ENCODE data around the gene MED29. TPM values are rescaled to one million over a fixed set of nuclear protein-coding genes. Genes with fewer than 3 reads are reported as not detected.

Gene MED29
- total RNA-seq, 1 donor from 2014 or later: 32.4 TPM

DNA sequence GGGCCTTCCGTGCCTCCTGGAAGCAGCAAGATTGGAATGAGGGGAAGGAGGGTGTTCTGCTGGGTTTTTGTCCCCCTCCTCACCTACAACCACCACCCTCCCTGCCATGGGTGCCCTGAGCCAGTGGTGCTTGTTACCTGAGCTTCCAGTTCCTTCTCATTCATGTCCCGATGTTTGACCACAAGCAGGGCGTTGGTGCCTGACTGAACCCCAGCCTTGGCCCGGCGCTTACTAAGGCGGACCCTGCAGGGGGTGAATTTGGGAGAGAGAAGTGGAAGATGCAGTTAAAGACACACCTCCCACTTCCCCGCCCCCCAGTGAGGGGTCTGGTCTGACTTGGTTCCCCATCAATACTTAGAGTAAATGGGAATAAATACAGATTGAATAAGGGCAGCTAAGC lies 4.6 kb upstream of the MED29 start:
- DNase-seq (ENCODE audit: low spot score): no peak
- TF ChIP-seq, protein P1, sequence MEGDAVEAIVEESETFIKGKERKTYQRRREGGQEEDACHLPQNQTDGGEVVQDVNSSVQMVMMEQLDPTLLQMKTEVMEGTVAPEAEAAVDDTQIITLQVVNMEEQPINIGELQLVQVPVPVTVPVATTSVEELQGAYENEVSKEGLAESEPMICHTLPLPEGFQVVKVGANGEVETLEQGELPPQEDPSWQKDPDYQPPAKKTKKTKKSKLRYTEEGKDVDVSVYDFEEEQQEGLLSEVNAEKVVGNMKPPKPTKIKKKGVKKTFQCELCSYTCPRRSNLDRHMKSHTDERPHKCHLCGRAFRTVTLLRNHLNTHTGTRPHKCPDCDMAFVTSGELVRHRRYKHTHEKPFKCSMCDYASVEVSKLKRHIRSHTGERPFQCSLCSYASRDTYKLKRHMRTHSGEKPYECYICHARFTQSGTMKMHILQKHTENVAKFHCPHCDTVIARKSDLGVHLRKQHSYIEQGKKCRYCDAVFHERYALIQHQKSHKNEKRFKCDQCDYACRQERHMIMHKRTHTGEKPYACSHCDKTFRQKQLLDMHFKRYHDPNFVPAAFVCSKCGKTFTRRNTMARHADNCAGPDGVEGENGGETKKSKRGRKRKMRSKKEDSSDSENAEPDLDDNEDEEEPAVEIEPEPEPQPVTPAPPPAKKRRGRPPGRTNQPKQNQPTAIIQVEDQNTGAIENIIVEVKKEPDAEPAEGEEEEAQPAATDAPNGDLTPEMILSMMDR (IDR thresholded peaks at IDR 0.05; ENCODE audit: unreplicated experiment): no peak
- peaks cover 41% of the 10 kb centered on the region for H3K36me3 Mint-ChIP-seq (ENCODE audit: low read depth, unreplicated experiment)
- H3K9me3 Mint-ChIP-seq (ENCODE audit: unreplicated experiment): no peaks in the 10 kb centered on the region
- peaks cover 13% of the 10 kb centered on the region for H3K4me1 Mint-ChIP-seq (ENCODE audit: unreplicated experiment)
- peaks cover 9% of the 10 kb centered on the region for H3K27me3 Mint-ChIP-seq (ENCODE audit: unreplicated experiment)
- no peak overlapping the region for H3K27ac Mint-ChIP-seq (ENCODE audit: unreplicated experiment)
- H3K4me3 Mint-ChIP-seq (ENCODE audit: unreplicated experiment): no peak overlapping the region

DNA sequence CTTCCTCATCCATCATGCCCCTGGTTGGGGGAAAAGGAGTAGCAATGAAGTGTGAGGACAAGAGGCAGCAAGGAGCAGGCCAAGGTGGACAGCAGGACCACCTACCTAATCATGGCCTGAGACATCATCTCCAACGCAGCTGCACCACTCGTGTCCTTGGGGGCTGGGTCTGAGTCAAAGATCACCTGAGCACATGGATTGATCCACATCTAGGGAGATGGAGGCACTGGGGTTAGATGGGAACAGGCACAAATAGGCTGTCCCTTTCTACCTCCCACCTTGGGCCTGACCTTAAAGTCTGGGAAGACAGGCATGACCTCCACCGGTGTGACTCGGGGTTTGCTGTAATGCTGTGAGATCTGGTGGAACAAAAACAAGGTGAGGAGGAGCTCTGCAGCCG lies 2.5 kb upstream of the MED29 start:
- peaks cover 19% of the 10 kb centered on the region for H3K4me1 Mint-ChIP-seq (ENCODE audit: unreplicated experiment)
- H3K27me3 Mint-ChIP-seq (ENCODE audit: unreplicated experiment): peaks cover 11% of the 10 kb centered on the region
- peak overlapping the region; percentile 70 for H3K4me3 Mint-ChIP-seq (ENCODE audit: unreplicated experiment)
- no peaks in the 10 kb centered on the region for H3K9me3 Mint-ChIP-seq (ENCODE audit: unreplicated experiment)
- DNase-seq (ENCODE audit: low spot score): no peak
- peaks cover 37% of the 10 kb centered on the region for H3K36me3 Mint-ChIP-seq (ENCODE audit: low read depth, unreplicated experiment)
- TF ChIP-seq, protein P1 (IDR thresholded peaks at IDR 0.05; ENCODE audit: unreplicated experiment): no peak
- H3K27ac Mint-ChIP-seq (ENCODE audit: unreplicated experiment): peak overlapping the region; percentile 61

- Mint-ChIP-seq H3K9me3 (ENCODE audit: unreplicated experiment) (no peaks in the 10 kb centered on the region), H3K27me3 (ENCODE audit: unreplicated experiment) (peaks cover 13% of the 10 kb centered on the region), H3K4me1 (ENCODE audit: unreplicated experiment) (peaks cover 19% of the 10 kb centered on the region), H3K27ac (ENCODE audit: unreplicated experiment) (peak overlapping the region; percentile 93), H3K4me3 (ENCODE audit: unreplicated experiment) (peak overlapping the region; percentile 98), H3K36me3 (ENCODE audit: low read depth, unreplicated experiment) (peaks cover 33% of the 10 kb centered on the region)
- no peak for DNase-seq (ENCODE audit: low spot score)
- TF ChIP-seq, protein P1 (IDR thresholded peaks at IDR 0.05; ENCODE audit: unreplicated experiment): no peak
These were observed 1.4 kb upstream of the MED29 start for GRCh38 chr19:39389631-39390414.

DNA sequence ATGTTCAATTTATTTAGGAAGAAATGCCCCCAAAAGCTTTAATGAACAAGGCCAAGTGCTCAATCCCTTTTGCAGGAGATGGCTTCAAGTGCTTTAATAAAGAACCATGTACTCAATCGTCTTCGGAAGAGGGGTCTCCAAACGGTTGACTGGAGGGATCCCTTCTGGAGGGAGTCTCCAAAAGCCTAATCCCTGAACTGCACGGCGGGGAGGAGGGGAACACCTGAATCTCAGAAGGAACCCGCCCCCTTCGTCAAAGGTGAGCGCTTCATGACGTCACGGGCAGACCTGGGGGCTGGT lies 777 bp upstream of the MED29 start:
- Mint-ChIP-seq H3K27ac (ENCODE audit: unreplicated experiment) (peak overlapping the region; percentile 93), H3K9me3 (ENCODE audit: unreplicated experiment) (no peaks in the 10 kb centered on the region), H3K36me3 (ENCODE audit: low read depth, unreplicated experiment) (peaks cover 38% of the 10 kb centered on the region), H3K27me3 (ENCODE audit: unreplicated experiment) (peaks cover 13% of the 10 kb centered on the region), H3K4me3 (ENCODE audit: unreplicated experiment) (peak overlapping the region; percentile 98), H3K4me1 (ENCODE audit: unreplicated experiment) (peaks cover 19% of the 10 kb centered on the region)
- no peak for DNase-seq (ENCODE audit: low spot score)
- TF ChIP-seq, protein P1 (IDR thresholded peaks at IDR 0.05; ENCODE audit: unreplicated experiment): no peak

All from endothelial cell (in vitro differentiated cells).